C4-2B (cell line): ENCODE data around the gene MFN2.
"Not testable (repeated sequence)": the region's sequence is repeated elsewhere in the genome, so short reads cannot be mapped to it uniquely, and the experiment has no call there.

Source experiments
- ZFX ChIP-seq: fragments of 450-650 bp; IDR thresholded peaks from 2 replicates; pipeline ENCODE4 v1.6.1; 2017
- TF ChIP-seq, protein P1 (sequence below): fragments of 450-650 bp; conservative IDR thresholded peaks from 2 replicates; pipeline ENCODE4 v1.5.1; 2017; ENCODE audit warnings: mild to moderate bottlenecking

DNA sequence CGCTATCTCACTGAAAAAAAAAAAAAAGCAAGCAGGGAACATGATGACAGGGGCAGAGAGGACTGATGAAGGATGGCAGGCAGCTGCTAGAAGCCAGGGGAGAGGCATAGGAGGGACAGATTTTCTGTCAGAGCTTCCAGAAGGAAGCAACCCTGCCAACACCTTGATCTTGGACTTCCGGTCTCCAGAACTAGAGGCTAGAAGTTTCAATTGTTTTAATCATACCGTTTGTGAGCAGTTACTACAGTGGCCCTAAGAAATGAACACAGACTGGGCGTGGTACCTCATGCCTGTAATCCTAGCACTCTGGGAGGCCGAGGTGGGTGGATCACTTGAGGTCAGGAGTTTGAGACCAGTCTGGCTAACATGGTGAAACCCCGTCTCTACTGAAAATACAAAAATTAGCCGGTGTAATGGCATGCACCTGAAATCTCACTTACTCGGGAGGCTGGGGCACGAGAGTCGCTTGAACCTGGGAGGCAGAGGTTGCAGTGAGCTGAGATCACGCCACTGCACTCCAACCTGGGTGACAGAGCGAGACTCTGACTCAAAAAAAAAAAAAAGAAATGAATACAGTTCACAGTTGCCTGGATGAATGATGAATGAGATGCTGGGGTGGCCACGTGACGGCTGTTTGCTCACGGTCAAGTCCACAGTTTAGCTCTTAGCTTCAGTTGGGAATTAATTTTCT is 64.1 kb downstream of the MFN2 start:
- TF ChIP-seq, protein P1, sequence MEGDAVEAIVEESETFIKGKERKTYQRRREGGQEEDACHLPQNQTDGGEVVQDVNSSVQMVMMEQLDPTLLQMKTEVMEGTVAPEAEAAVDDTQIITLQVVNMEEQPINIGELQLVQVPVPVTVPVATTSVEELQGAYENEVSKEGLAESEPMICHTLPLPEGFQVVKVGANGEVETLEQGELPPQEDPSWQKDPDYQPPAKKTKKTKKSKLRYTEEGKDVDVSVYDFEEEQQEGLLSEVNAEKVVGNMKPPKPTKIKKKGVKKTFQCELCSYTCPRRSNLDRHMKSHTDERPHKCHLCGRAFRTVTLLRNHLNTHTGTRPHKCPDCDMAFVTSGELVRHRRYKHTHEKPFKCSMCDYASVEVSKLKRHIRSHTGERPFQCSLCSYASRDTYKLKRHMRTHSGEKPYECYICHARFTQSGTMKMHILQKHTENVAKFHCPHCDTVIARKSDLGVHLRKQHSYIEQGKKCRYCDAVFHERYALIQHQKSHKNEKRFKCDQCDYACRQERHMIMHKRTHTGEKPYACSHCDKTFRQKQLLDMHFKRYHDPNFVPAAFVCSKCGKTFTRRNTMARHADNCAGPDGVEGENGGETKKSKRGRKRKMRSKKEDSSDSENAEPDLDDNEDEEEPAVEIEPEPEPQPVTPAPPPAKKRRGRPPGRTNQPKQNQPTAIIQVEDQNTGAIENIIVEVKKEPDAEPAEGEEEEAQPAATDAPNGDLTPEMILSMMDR = not testable (repeated sequence)
- not testable (repeated sequence) for TF ChIP-seq ZFX
